ENCODE results near the gene ZNF628.
"Not testable (repeated sequence)": the region's sequence is repeated elsewhere in the genome, so short reads cannot be mapped to it uniquely, and the experiment has no call there.

ZNF628 gene

GRCh38 chr19:55484593-55485438, 8.4 kb downstream of the ZNF628 start, which contains the start of gene NAT14:
Gene NAT14, plus strand, starts transcription at chr19:55485188. Its CDS starts 521 bp downstream, at chr19:55485709.
- DNase-seq = peak; percentile 42

- no peak for DNase-seq
These were observed 9.1 kb downstream of the ZNF628 start for GRCh38 chr19:55485439-55486011.

- no peak for DNase-seq
These were observed 9.9 kb downstream of the ZNF628 start for GRCh38 chr19:55486043-55486970.

- peak; percentile 61 for DNase-seq
These were observed 10.8 kb downstream of the ZNF628 start for GRCh38 chr19:55486971-55487923.

- DNase-seq = no peak
These were observed 11.7 kb downstream of the ZNF628 start, which contains the start of gene SSC5D for GRCh38 chr19:55487924-55488687. Gene SSC5D, plus strand, starts transcription at chr19:55488436. Its CDS starts 154 bp downstream, at chr19:55488590.

GRCh38 chr19:55488986-55489710, 12.7 kb downstream of the ZNF628 start:
- DNase-seq = no peak

GRCh38 chr19:55489711-55490477, 13.5 kb downstream of the ZNF628 start:
- DNase-seq = no peak

GRCh38 chr19:55490478-55491432, 14.3 kb downstream of the ZNF628 start:
- no peak for DNase-seq

- DNase-seq = no peak
These were observed 15.3 kb downstream of the ZNF628 start for GRCh38 chr19:55491546-55492360.

- no peak for DNase-seq
These were observed 16.0 kb downstream of the ZNF628 start for GRCh38 chr19:55492362-55492944.

GRCh38 chr19:55493052-55493644, 16.7 kb downstream of the ZNF628 start:
- no peak for DNase-seq

- no peak for DNase-seq
These were observed 17.3 kb downstream of the ZNF628 start for GRCh38 chr19:55493645-55494171.

- no peak for DNase-seq
These were observed 17.9 kb downstream of the ZNF628 start for GRCh38 chr19:55494172-55494761.

- DNase-seq = no peak
These were observed 19.4 kb downstream of the ZNF628 start for GRCh38 chr19:55495646-55496349.

GRCh38 chr19:55496820-55497219, 20.4 kb downstream of the ZNF628 start:
- DNase-seq = not testable (repeated sequence)
